ENCODE results near the gene POC5. TPM values are rescaled to one million over a fixed set of nuclear protein-coding genes. Genes with fewer than 3 reads are reported as not detected.
"Not testable (repeated sequence)": the region's sequence is repeated elsewhere in the genome, so short reads cannot be mapped to it uniquely, and the experiment has no call there.

The POC5 gene
- total RNA-seq, 1 donor from 2014 or later, result 9.0 TPM

DNA sequence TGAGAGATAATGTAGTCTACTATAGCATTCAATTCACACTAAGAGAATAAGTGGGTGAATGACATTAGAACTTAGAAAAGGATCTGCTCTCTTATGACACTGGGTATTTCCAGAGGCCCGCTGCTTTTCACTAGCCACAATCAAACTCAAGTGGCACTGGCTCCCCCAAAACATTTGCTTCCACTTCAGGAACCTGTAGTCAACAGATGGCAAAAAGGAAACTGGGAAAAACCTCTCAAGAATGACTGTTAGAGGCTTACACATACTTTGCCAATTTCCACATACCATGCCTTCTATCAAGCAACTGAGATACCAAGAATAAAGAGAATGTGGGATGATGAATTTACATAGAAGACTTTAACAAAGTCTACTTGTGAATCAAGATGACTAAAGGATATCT, 11.2 kb downstream of the POC5 start:
- Histone ChIP-seq H3K4me2 (ENCODE audit: low read length) (no peak overlapping the region), H3K79me2 (ENCODE audit: insufficient read depth, low read length) (peaks cover 5% of the 10 kb centered on the region), H3K27me3 (ENCODE audit: insufficient read depth, low read length) (no peaks in the 10 kb centered on the region), H3K9me3 (ENCODE audit: insufficient read depth, low read depth, low read length) (no peaks in the 10 kb centered on the region), H3K27ac (ENCODE audit: low read depth, low read length) (no peak overlapping the region), H3K36me3 (ENCODE audit: insufficient read depth, low read length) (peaks cover 6% of the 10 kb centered on the region), H3K9ac (ENCODE audit: low read length) (no peak overlapping the region), H3K4me1 (ENCODE audit: insufficient read depth, low read length) (no peaks in the 10 kb centered on the region), H2AFZ (ENCODE audit: low read depth, low read length) (no peak overlapping the region), H3K4me3 (ENCODE audit: insufficient read depth, low read depth, low read length) (no peak overlapping the region), H4K20me1 (ENCODE audit: insufficient read depth, low read length) (no peaks in the 10 kb centered on the region)
- Mint-ChIP-seq H3K4me1 (ENCODE audit: low read depth, unreplicated experiment) (peaks cover 3% of the 10 kb centered on the region), H3K36me3 (ENCODE audit: low read depth, unreplicated experiment) (peaks cover 5% of the 10 kb centered on the region), H3K27ac (ENCODE audit: unreplicated experiment) (no peak overlapping the region), H3K9me3 (ENCODE audit: unreplicated experiment) (no peaks in the 10 kb centered on the region), H3K4me3 (ENCODE audit: unreplicated experiment) (no peak overlapping the region), H3K27me3 (ENCODE audit: low read depth, unreplicated experiment) (no peaks in the 10 kb centered on the region)
- TF ChIP-seq, protein P1, sequence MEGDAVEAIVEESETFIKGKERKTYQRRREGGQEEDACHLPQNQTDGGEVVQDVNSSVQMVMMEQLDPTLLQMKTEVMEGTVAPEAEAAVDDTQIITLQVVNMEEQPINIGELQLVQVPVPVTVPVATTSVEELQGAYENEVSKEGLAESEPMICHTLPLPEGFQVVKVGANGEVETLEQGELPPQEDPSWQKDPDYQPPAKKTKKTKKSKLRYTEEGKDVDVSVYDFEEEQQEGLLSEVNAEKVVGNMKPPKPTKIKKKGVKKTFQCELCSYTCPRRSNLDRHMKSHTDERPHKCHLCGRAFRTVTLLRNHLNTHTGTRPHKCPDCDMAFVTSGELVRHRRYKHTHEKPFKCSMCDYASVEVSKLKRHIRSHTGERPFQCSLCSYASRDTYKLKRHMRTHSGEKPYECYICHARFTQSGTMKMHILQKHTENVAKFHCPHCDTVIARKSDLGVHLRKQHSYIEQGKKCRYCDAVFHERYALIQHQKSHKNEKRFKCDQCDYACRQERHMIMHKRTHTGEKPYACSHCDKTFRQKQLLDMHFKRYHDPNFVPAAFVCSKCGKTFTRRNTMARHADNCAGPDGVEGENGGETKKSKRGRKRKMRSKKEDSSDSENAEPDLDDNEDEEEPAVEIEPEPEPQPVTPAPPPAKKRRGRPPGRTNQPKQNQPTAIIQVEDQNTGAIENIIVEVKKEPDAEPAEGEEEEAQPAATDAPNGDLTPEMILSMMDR (IDR thresholded peaks at IDR 0.05; ENCODE audit: insufficient read depth, low read depth, low read length), result no peak
- no peak for TF ChIP-seq EZH2 (IDR thresholded peaks at IDR 0.05; ENCODE audit: insufficient read depth, low read length)
- DNase-seq (ENCODE audit: low read depth) (peak; percentile 11), FAIRE-seq (no peak)

DNA sequence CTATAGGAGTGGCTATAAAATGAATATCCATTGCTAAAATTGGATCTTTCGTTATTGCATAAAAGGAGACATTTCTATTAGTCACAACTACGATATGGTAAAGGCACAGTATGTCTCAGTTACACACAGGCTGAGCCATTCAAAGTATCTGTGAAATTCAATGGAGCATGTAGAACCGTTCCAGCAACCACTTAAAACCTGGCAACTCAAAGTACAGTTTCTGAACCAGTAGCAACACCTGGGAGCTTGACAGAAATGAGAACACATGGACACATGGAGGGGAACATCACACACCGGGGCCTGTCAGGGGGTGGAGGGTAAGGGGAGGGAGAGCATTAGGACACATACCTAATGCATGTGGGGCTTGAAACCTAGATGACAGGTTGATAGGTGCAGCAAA, 15.4 kb downstream of the POC5 start:
- H3K79me2 ChIP-seq (ENCODE audit: insufficient read depth, low read length), result no peaks in the 10 kb centered on the region
- H2AFZ ChIP-seq (ENCODE audit: low read depth, low read length), result no peak overlapping the region
- no peak for FAIRE-seq
- Mint-ChIP-seq H3K4me1 (ENCODE audit: low read depth, unreplicated experiment) (peaks cover 3% of the 10 kb centered on the region), H3K27ac (ENCODE audit: unreplicated experiment) (no peak overlapping the region), H3K9me3 (ENCODE audit: unreplicated experiment) (no peaks in the 10 kb centered on the region), H3K4me3 (ENCODE audit: unreplicated experiment) (no peak overlapping the region), H3K36me3 (ENCODE audit: low read depth, unreplicated experiment) (peaks cover 7% of the 10 kb centered on the region), H3K27me3 (ENCODE audit: low read depth, unreplicated experiment) (no peaks in the 10 kb centered on the region)
- TF ChIP-seq EZH2 (IDR thresholded peaks at IDR 0.05; ENCODE audit: insufficient read depth, low read length), result no peak
- TF ChIP-seq, protein P1 (IDR thresholded peaks at IDR 0.05; ENCODE audit: insufficient read depth, low read depth, low read length), result no peak
- no peaks in the 10 kb centered on the region for H3K4me1 ChIP-seq (ENCODE audit: insufficient read depth, low read length)
- H4K20me1 ChIP-seq (ENCODE audit: insufficient read depth, low read length), result no peaks in the 10 kb centered on the region
- no peaks in the 10 kb centered on the region for H3K9me3 ChIP-seq (ENCODE audit: insufficient read depth, low read depth, low read length)
- no peaks in the 10 kb centered on the region for H3K27me3 ChIP-seq (ENCODE audit: insufficient read depth, low read length)
- H3K36me3 ChIP-seq (ENCODE audit: insufficient read depth, low read length), result peaks cover 6% of the 10 kb centered on the region
- no peak overlapping the region for H3K27ac ChIP-seq (ENCODE audit: low read depth, low read length)
- no peak for DNase-seq (ENCODE audit: low read depth)
- H3K4me3 ChIP-seq (ENCODE audit: insufficient read depth, low read depth, low read length), result no peak overlapping the region
- H3K4me2 ChIP-seq (ENCODE audit: low read length), result no peak overlapping the region
- H3K9ac ChIP-seq (ENCODE audit: low read length), result no peak overlapping the region

DNA sequence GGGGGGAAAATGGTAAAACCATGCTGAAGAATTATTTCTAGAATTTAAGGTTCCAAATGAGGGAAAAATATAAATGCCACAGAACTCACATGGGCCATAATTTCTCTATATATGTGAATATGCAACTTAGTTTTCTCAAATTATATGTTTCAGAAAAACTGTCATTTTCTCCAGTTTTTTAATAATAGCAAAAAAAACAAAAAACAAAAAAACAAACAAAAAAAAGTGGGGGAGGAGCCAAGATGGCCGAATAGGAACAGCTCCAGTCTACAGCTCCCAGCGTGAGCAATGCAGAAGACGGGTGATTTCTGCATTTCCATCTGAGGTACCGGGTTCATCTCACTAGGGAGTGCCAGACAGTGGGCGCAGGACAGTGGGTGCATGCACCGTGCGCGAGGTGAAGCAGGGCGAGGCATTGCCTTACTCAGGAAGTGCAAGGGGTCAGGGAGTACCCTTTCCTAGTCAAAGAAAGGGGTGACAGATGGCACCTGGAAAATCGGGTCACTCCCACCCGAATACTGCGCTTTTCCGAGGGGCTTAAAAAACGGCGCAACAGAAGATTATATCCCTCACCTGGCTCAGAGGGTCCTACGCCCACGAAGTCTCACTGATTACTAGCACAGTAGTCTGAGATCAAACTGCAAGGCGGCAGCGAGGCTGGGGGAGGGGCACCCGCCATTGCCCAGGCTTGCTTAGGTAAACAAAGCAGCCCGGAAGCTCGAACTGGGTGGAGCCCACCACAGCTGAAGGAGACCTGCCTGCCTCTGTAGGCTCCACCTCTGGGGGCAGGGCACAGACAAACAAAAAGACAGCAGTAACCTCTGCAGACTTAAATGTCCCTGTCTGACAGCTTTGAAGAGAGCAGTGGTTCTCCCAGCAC, 21.5 kb downstream of the POC5 start:
- H2AFZ ChIP-seq (ENCODE audit: low read depth, low read length); H3K4me2 ChIP-seq (ENCODE audit: low read length); H4K20me1 ChIP-seq (ENCODE audit: insufficient read depth, low read length); H3K36me3 Mint-ChIP-seq (ENCODE audit: low read depth, unreplicated experiment); H3K27me3 ChIP-seq (ENCODE audit: insufficient read depth, low read length); DNase-seq (ENCODE audit: low read depth); H3K36me3 ChIP-seq (ENCODE audit: insufficient read depth, low read length); H3K9me3 ChIP-seq (ENCODE audit: insufficient read depth, low read depth, low read length); H3K79me2 ChIP-seq (ENCODE audit: insufficient read depth, low read length); H3K27ac Mint-ChIP-seq (ENCODE audit: unreplicated experiment); H3K9ac ChIP-seq (ENCODE audit: low read length); H3K4me3 ChIP-seq (ENCODE audit: insufficient read depth, low read depth, low read length); H3K9me3 Mint-ChIP-seq (ENCODE audit: unreplicated experiment); FAIRE-seq; H3K4me1 Mint-ChIP-seq (ENCODE audit: low read depth, unreplicated experiment); H3K27ac ChIP-seq (ENCODE audit: low read depth, low read length); H3K4me1 ChIP-seq (ENCODE audit: insufficient read depth, low read length); H3K27me3 Mint-ChIP-seq (ENCODE audit: low read depth, unreplicated experiment); H3K4me3 Mint-ChIP-seq (ENCODE audit: unreplicated experiment): not testable (repeated sequence)

Measured in astrocyte (in vitro differentiated cells and primary cell).